Nephron (organoid): ENCODE data around the gene WDR93.
A peak's percentile ranks its signal among the peaks of the same experiment; 100 is the strongest.

Experiments used
- H3K27ac Mint-ChIP-seq, 3 experiments: 2 replicates each; pipeline ENCODE4 v1.8.0; 2020; ENCODE audit warnings: mixed read lengths in 3 of 3, mild to moderate bottlenecking in 2 of 3, moderate library complexity in 1 of 3
- H3K27me3 Mint-ChIP-seq: 2 replicates; pipeline ENCODE4 v1.8.0; 2021; ENCODE audit warnings: low read depth, mild to moderate bottlenecking, moderate library complexity, mixed read lengths
- H3K36me3 Mint-ChIP-seq: 2 replicates; pipeline ENCODE4 v1.8.0; 2020; ENCODE audit warnings: low read depth, mixed read lengths
- H3K4me1 Mint-ChIP-seq: 2 replicates; pipeline ENCODE4 v1.8.0; 2020; ENCODE audit warnings: mixed read lengths
- H3K4me3 Mint-ChIP-seq, 3 experiments: 2 replicates each; pipeline ENCODE4 v1.8.0; 2020; ENCODE audit warnings: mild to moderate bottlenecking in 3 of 3, mixed read lengths in 3 of 3, moderate library complexity in 2 of 3
- H3K9me3 Mint-ChIP-seq: 2 replicates; pipeline ENCODE4 v1.8.0; 2020; ENCODE audit warnings: mixed read lengths
- CTCF ChIP-seq, 3 experiments: fragments of 200-600 bp; sonication (generic); IDR thresholded peaks; one replicate each; pipeline ENCODE4 v1.5.0; 2021; ENCODE audit warnings: antibody characterized with exemption in 3 of 3; ENCODE audit not compliant: unreplicated experiment in 3 of 3

WDR93 gene

GRCh38 chr15:89740137-89740536 is 49.5 kb downstream of the WDR93 start:
- peaks cover 34% of the 10 kb centered on the region for H3K27me3 Mint-ChIP-seq
- no peak overlapping the region for H3K4me3 Mint-ChIP-seq
- no peaks in the 10 kb centered on the region for H3K9me3 Mint-ChIP-seq
- no peaks in the 10 kb centered on the region for H3K36me3 Mint-ChIP-seq
- peak; percentile 85 to 93 (median 91) for TF ChIP-seq CTCF (IDR thresholded peaks at IDR 0.05; ENCODE audit: unreplicated experiment in 3 of 3)
- H3K4me1 Mint-ChIP-seq, result peaks cover 4% of the 10 kb centered on the region
- H3K27ac Mint-ChIP-seq, result no peak overlapping the region

GRCh38 chr15:89743011-89743410 is 52.4 kb downstream of the WDR93 start:
- Mint-ChIP-seq H3K36me3 (no peaks in the 10 kb centered on the region), H3K9me3 (no peaks in the 10 kb centered on the region), H3K4me3 (no peak overlapping the region), H3K27me3 (peaks cover 18% of the 10 kb centered on the region), H3K4me1 (no peaks in the 10 kb centered on the region), H3K27ac (no peak overlapping the region)
- TF ChIP-seq CTCF (IDR thresholded peaks at IDR 0.05; ENCODE audit: unreplicated experiment in 3 of 3), result no peak

- Mint-ChIP-seq H3K4me1 (peaks cover 4% of the 10 kb centered on the region), H3K27ac (no peak overlapping the region), H3K27me3 (peaks cover 18% of the 10 kb centered on the region), H3K36me3 (no peaks in the 10 kb centered on the region), H3K4me3 (no peak overlapping the region), H3K9me3 (no peaks in the 10 kb centered on the region)
- TF ChIP-seq CTCF (IDR thresholded peaks at IDR 0.05; ENCODE audit: unreplicated experiment in 3 of 3), result no peak
Measured at GRCh38 chr15:89743594-89743993, 53.0 kb downstream of the WDR93 start.

GRCh38 chr15:89745131-89745530 is 54.5 kb downstream of the WDR93 start:
- Mint-ChIP-seq H3K27me3 (peaks cover 16% of the 10 kb centered on the region), H3K4me1 (peaks cover 6% of the 10 kb centered on the region), H3K4me3 (no peak overlapping the region), H3K27ac (no peak overlapping the region), H3K36me3 (no peaks in the 10 kb centered on the region), H3K9me3 (no peaks in the 10 kb centered on the region)
- no peak for TF ChIP-seq CTCF (IDR thresholded peaks at IDR 0.05; ENCODE audit: unreplicated experiment in 3 of 3)

- no peak for TF ChIP-seq CTCF (IDR thresholded peaks at IDR 0.05; ENCODE audit: unreplicated experiment in 3 of 3)
- Mint-ChIP-seq H3K27me3 (peaks cover 14% of the 10 kb centered on the region), H3K4me3 (no peak overlapping the region), H3K36me3 (no peaks in the 10 kb centered on the region), H3K27ac (no peak overlapping the region), H3K9me3 (no peaks in the 10 kb centered on the region), H3K4me1 (peaks cover 6% of the 10 kb centered on the region)
Measured at GRCh38 chr15:89745768-89746167, 55.2 kb downstream of the WDR93 start.

- H3K9me3 Mint-ChIP-seq, result no peaks in the 10 kb centered on the region
- peaks cover 14% of the 10 kb centered on the region for H3K27me3 Mint-ChIP-seq
- no peak for TF ChIP-seq CTCF (IDR thresholded peaks at IDR 0.05; ENCODE audit: unreplicated experiment in 3 of 3)
- H3K4me1 Mint-ChIP-seq, result peaks cover 6% of the 10 kb centered on the region
- no peak overlapping the region for H3K4me3 Mint-ChIP-seq
- no peak overlapping the region for H3K27ac Mint-ChIP-seq
- no peaks in the 10 kb centered on the region for H3K36me3 Mint-ChIP-seq
Measured at GRCh38 chr15:89746386-89746780, 55.8 kb downstream of the WDR93 start.
